ENCODE data around the gene SPART. TPM values are rescaled to one million over a fixed set of nuclear protein-coding genes. Genes with fewer than 3 reads are reported as not detected.

Gene SPART
- total and polyA plus RNA-seq, 4 donors: 28.0 to 84.7 (median 45.9) TPM

DNA sequence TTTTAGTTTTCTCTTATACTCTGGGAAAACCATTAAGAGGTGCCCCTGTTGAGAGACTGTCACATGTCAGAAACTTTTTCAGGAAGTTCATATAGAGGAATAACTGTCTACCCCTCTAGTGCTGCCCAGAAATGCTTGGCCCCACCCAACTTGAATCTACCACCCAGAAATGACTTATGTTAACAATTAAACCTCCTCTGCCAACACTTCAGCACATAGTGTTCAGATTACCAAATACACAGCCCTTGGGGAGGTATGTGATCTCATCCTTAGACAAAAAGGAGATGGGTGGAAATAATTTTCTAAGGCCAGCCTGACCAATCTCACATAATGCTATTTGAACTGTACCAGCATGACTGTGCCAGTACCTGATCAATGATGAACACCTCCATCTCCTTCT is 84.2 kb downstream of the SPART start:
- Histone ChIP-seq H3K4me3 (no peak overlapping the region), H3K9me3 (ENCODE audit: control insufficient read depth in 4 of 4, insufficient read depth in 3 of 4, low read length in 3 of 4) (peaks cover 0 to 3% (median 0%) of the 10 kb centered on the region in 4 donors), H3K36me3 (ENCODE audit: control insufficient read depth in 4 of 4, insufficient read depth in 4 of 4, low read length in 4 of 4) (no peaks in the 10 kb centered on the region), H3K27me3 (ENCODE audit: control insufficient read depth in 3 of 3, insufficient read depth in 3 of 3, low read length in 2 of 3) (no peaks in the 10 kb centered on the region), H3K27ac (ENCODE audit: low read depth in 1 of 2, low read length in 1 of 2) (no peak overlapping the region), H3K9ac (ENCODE audit: insufficient read depth in 1 of 2, low read length in 2 of 2) (no peak overlapping the region), H3K4me1 (ENCODE audit: control insufficient read depth in 5 of 5, insufficient read depth in 5 of 5, low read length in 5 of 5) (no peaks in the 10 kb centered on the region)
- DNase-seq (no peak), ATAC-seq (ENCODE audit: insufficient read depth, low FRiP score) (peak; percentile 19)
- TF ChIP-seq, protein P1, sequence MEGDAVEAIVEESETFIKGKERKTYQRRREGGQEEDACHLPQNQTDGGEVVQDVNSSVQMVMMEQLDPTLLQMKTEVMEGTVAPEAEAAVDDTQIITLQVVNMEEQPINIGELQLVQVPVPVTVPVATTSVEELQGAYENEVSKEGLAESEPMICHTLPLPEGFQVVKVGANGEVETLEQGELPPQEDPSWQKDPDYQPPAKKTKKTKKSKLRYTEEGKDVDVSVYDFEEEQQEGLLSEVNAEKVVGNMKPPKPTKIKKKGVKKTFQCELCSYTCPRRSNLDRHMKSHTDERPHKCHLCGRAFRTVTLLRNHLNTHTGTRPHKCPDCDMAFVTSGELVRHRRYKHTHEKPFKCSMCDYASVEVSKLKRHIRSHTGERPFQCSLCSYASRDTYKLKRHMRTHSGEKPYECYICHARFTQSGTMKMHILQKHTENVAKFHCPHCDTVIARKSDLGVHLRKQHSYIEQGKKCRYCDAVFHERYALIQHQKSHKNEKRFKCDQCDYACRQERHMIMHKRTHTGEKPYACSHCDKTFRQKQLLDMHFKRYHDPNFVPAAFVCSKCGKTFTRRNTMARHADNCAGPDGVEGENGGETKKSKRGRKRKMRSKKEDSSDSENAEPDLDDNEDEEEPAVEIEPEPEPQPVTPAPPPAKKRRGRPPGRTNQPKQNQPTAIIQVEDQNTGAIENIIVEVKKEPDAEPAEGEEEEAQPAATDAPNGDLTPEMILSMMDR (IDR thresholded peaks at IDR 0.05; ENCODE audit: control extremely low read depth, extremely low read depth): no peak

DNA sequence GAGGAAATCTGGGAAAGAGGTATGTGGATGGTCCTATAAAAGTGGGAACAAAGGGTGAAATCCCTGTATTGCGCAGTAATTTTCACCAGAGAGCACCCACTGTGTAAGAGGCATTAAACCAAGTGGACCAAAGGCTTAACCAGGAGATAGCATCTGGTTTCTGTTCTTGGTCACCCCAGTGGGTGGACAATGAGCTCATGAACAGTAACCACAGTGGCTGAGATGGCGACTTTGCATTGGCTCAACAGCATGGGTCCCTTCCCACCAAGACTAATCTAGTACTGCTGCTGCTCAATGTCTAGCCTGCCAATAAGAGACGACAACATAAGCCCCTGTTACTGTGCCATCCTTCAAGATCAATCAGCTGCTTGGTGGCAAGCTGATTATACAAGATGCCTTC is 85.2 kb downstream of the SPART start:
- ATAC-seq (ENCODE audit: insufficient read depth, low FRiP score) (no peak), DNase-seq (no peak)
- 82 to 89% methylated on average over 3 of the region's 3 CpGs for WGBS, 2 donors
- Histone ChIP-seq H3K36me3 (ENCODE audit: control insufficient read depth in 4 of 4, insufficient read depth in 4 of 4, low read length in 4 of 4) (no peaks in the 10 kb centered on the region), H3K27ac (ENCODE audit: low read depth in 1 of 2, low read length in 1 of 2) (no peak overlapping the region), H3K27me3 (ENCODE audit: control insufficient read depth in 3 of 3, insufficient read depth in 3 of 3, low read length in 2 of 3) (no peaks in the 10 kb centered on the region), H3K9ac (ENCODE audit: insufficient read depth in 1 of 2, low read length in 2 of 2) (no peak overlapping the region), H3K9me3 (ENCODE audit: control insufficient read depth in 4 of 4, insufficient read depth in 3 of 4, low read length in 3 of 4) (peaks cover 0 to 3% (median 0%) of the 10 kb centered on the region in 4 donors), H3K4me1 (ENCODE audit: control insufficient read depth in 5 of 5, insufficient read depth in 5 of 5, low read length in 5 of 5) (no peaks in the 10 kb centered on the region), H3K4me3 (no peak overlapping the region)
- TF ChIP-seq, protein P1 (IDR thresholded peaks at IDR 0.05; ENCODE audit: control extremely low read depth, extremely low read depth): no peak

DNA sequence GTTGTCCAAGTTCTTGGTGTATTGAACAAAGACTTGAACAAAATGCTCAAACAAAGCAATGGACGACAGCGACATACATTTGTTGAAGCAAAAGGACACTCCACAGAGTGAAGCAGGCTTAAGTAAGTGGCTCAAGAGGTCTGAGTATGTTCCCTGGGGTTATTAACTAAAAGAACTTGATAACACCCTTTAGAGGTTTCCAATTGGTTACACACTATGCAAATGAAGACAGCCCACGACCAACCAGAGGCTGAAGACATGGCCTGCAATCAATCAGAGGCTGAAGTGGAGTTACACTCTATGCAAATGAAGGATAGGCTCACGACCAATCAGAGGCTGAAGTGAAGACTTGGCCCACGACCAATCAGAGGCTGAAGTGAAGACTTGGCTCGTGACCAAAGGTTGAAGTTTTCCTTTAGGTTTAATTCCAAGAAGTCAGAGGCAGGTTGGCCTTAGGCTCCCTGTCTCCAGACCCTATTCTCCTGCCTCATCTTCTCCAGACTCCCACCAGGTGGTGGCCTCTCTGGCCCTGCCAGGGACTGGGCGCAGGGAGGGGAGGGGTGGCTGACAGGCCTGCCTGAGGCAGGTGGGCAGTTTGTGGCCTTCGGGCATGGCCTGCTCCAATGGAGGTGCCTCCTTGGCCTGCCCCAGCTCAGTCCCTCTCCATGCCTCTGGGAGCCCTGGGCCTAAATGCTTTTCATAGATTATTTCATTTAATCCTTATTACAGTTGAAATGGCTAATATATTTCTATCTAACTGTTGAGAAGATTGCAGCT is 86.6 kb downstream of the SPART start:
- ATAC-seq (ENCODE audit: insufficient read depth, low FRiP score) (no peak), DNase-seq (no peak)
- 78 to 90% methylated on average over 8 of the region's 8 CpGs for WGBS, 2 donors
- H3K4me3 ChIP-seq: no peak overlapping the region
- TF ChIP-seq, protein P1 (IDR thresholded peaks at IDR 0.05; ENCODE audit: control extremely low read depth, extremely low read depth): no peak
- H3K9me3 ChIP-seq (ENCODE audit: control insufficient read depth in 4 of 4, insufficient read depth in 3 of 4, low read length in 3 of 4): peaks cover 0 to 3% (median 0%) of the 10 kb centered on the region in 4 donors
- H3K9ac ChIP-seq (ENCODE audit: insufficient read depth in 1 of 2, low read length in 2 of 2): no peak overlapping the region
- no peaks in the 10 kb centered on the region for H3K27me3 ChIP-seq (ENCODE audit: control insufficient read depth in 3 of 3, insufficient read depth in 3 of 3, low read length in 2 of 3)
- H3K27ac ChIP-seq (ENCODE audit: low read depth in 1 of 2, low read length in 1 of 2): no peak overlapping the region
- no peaks in the 10 kb centered on the region for H3K4me1 ChIP-seq (ENCODE audit: control insufficient read depth in 5 of 5, insufficient read depth in 5 of 5, low read length in 5 of 5)
- no peaks in the 10 kb centered on the region for H3K36me3 ChIP-seq (ENCODE audit: control insufficient read depth in 4 of 4, insufficient read depth in 4 of 4, low read length in 4 of 4)

Data from lung (tissue), 12 donors.